Measurements from ENCODE around the gene MYH10.

The MYH10 gene

GRCh38 chr17:8442310-8442709 lies 188.2 kb downstream of the MYH10 start:
- Histone ChIP-seq H3K9ac (ENCODE audit: low read depth, low read length) (no peak overlapping the region), H2AFZ (ENCODE audit: low read depth, low read length) (no peak overlapping the region), H3K9me3 (ENCODE audit: insufficient read depth, low read length, severe bottlenecking) (no peaks in the 10 kb centered on the region), H3K79me2 (ENCODE audit: insufficient read depth, low read length) (peaks cover 64% of the 10 kb centered on the region), H3K27me3 (ENCODE audit: insufficient read depth, low read length, poor library complexity) (no peaks in the 10 kb centered on the region), H3K27ac (ENCODE audit: low read length) (no peak overlapping the region), H4K20me1 (ENCODE audit: insufficient read depth, low read length) (peaks cover 16% of the 10 kb centered on the region; the same call in 1 of the 2 replicates), H3K4me3 (ENCODE audit: low read depth in 1 of 2, low read length in 2 of 2) (no peak overlapping the region), H3K4me1 (ENCODE audit: insufficient read depth, low read length) (peaks cover 12% of the 10 kb centered on the region), H3K36me3 (ENCODE audit: insufficient read depth, low read length) (peaks cover 49% of the 10 kb centered on the region), H3K4me2 (ENCODE audit: insufficient read depth, low read length) (no peak overlapping the region)
- TF ChIP-seq CTCF (IDR thresholded peaks at IDR 0.05; ENCODE audit: borderline replicate concordance, extremely low read depth, low read length, poor library complexity, severe bottlenecking) (no peak), EZH2 (IDR thresholded peaks at IDR 0.05; ENCODE audit: borderline replicate concordance, low read depth, low read length, severe bottlenecking) (no peak)
- DNase-seq (no peak), ATAC-seq (ENCODE audit: insufficient read depth, low read depth) (no peak)

- no peak for ATAC-seq (ENCODE audit: insufficient read depth, low read depth)
- Histone ChIP-seq H3K4me1 (ENCODE audit: insufficient read depth, low read length) (peaks cover 19% of the 10 kb centered on the region), H3K9me3 (ENCODE audit: insufficient read depth, low read length, severe bottlenecking) (no peaks in the 10 kb centered on the region), H3K4me3 (ENCODE audit: low read depth in 1 of 2, low read length in 2 of 2) (no peak overlapping the region), H3K27ac (ENCODE audit: low read length) (no peak overlapping the region), H3K36me3 (ENCODE audit: insufficient read depth, low read length) (peaks cover 42% of the 10 kb centered on the region), H3K4me2 (ENCODE audit: insufficient read depth, low read length) (no peak overlapping the region), H3K9ac (ENCODE audit: low read depth, low read length) (no peak overlapping the region), H3K27me3 (ENCODE audit: insufficient read depth, low read length, poor library complexity) (no peaks in the 10 kb centered on the region), H3K79me2 (ENCODE audit: insufficient read depth, low read length) (peaks cover 70% of the 10 kb centered on the region), H2AFZ (ENCODE audit: low read depth, low read length) (no peak overlapping the region), H4K20me1 (ENCODE audit: insufficient read depth, low read length) (peaks cover 19% of the 10 kb centered on the region; the same call in 1 of the 2 replicates)
- no peak for DNase-seq
- TF ChIP-seq EZH2 (IDR thresholded peaks at IDR 0.05; ENCODE audit: borderline replicate concordance, low read depth, low read length, severe bottlenecking) (no peak), CTCF (IDR thresholded peaks at IDR 0.05; ENCODE audit: borderline replicate concordance, extremely low read depth, low read length, poor library complexity, severe bottlenecking) (no peak)
Observed at GRCh38 chr17:8441690-8442089, 188.8 kb downstream of the MYH10 start.

- Histone ChIP-seq H3K9ac (ENCODE audit: low read depth, low read length) (no peak overlapping the region), H3K79me2 (ENCODE audit: insufficient read depth, low read length) (peaks cover 79% of the 10 kb centered on the region), H2AFZ (ENCODE audit: low read depth, low read length) (no peak overlapping the region), H4K20me1 (ENCODE audit: insufficient read depth, low read length) (peaks cover 25% of the 10 kb centered on the region; the same call in 1 of the 2 replicates), H3K4me3 (ENCODE audit: low read depth in 1 of 2, low read length in 2 of 2) (no peak overlapping the region), H3K36me3 (ENCODE audit: insufficient read depth, low read length) (peaks cover 28% of the 10 kb centered on the region), H3K27me3 (ENCODE audit: insufficient read depth, low read length, poor library complexity) (no peaks in the 10 kb centered on the region), H3K9me3 (ENCODE audit: insufficient read depth, low read length, severe bottlenecking) (no peaks in the 10 kb centered on the region), H3K27ac (ENCODE audit: low read length) (no peak overlapping the region), H3K4me1 (ENCODE audit: insufficient read depth, low read length) (peaks cover 25% of the 10 kb centered on the region), H3K4me2 (ENCODE audit: insufficient read depth, low read length) (no peak overlapping the region)
- ATAC-seq (ENCODE audit: insufficient read depth, low read depth) (no peak), DNase-seq (no peak)
- no peak for TF ChIP-seq EZH2 (IDR thresholded peaks at IDR 0.05; ENCODE audit: borderline replicate concordance, low read depth, low read length, severe bottlenecking)
- no peak for TF ChIP-seq CTCF (IDR thresholded peaks at IDR 0.05; ENCODE audit: borderline replicate concordance, extremely low read depth, low read length, poor library complexity, severe bottlenecking)
Observed at GRCh38 chr17:8439681-8440080, 190.8 kb downstream of the MYH10 start.

GRCh38 chr17:8438441-8438840 lies 192.1 kb downstream of the MYH10 start:
- H3K4me1 ChIP-seq (ENCODE audit: insufficient read depth, low read length): peaks cover 25% of the 10 kb centered on the region
- ATAC-seq (ENCODE audit: insufficient read depth, low read depth): no peak
- H3K4me2 ChIP-seq (ENCODE audit: insufficient read depth, low read length): no peak overlapping the region

More at GRCh38 chr17:8438441-8438840, 192.1 kb downstream of the MYH10 start:
- H2AFZ ChIP-seq (ENCODE audit: low read depth, low read length): no peak overlapping the region
- H3K79me2 ChIP-seq (ENCODE audit: insufficient read depth, low read length): peaks cover 74% of the 10 kb centered on the region
- DNase-seq: no peak
- H3K36me3 ChIP-seq (ENCODE audit: insufficient read depth, low read length): peaks cover 16% of the 10 kb centered on the region; the same call in 1 of the 2 replicates
- no peaks in the 10 kb centered on the region for H3K9me3 ChIP-seq (ENCODE audit: insufficient read depth, low read length, severe bottlenecking)
- H3K27ac ChIP-seq (ENCODE audit: low read length): no peak overlapping the region
- H3K27me3 ChIP-seq (ENCODE audit: insufficient read depth, low read length, poor library complexity): no peaks in the 10 kb centered on the region
- H4K20me1 ChIP-seq (ENCODE audit: insufficient read depth, low read length): peaks cover 20% of the 10 kb centered on the region; the same call in 1 of the 2 replicates
- TF ChIP-seq CTCF (IDR thresholded peaks at IDR 0.05; ENCODE audit: borderline replicate concordance, extremely low read depth, low read length, poor library complexity, severe bottlenecking): no peak
- no peak for TF ChIP-seq EZH2 (IDR thresholded peaks at IDR 0.05; ENCODE audit: borderline replicate concordance, low read depth, low read length, severe bottlenecking)
- H3K9ac ChIP-seq (ENCODE audit: low read depth, low read length): no peak overlapping the region
- H3K4me3 ChIP-seq (ENCODE audit: low read depth in 1 of 2, low read length in 2 of 2): no peak overlapping the region

Measured in DND-41 (cell line).